ENCODE results near the gene TRAF4. TPM values are rescaled to one million over a fixed set of nuclear protein-coding genes. Genes with fewer than 3 reads are reported as not detected.

TRAF4 gene
- total and polyA plus RNA-seq, 12 donors, result 1.3 to 6.4 (median 3.8) TPM

- peak in 7 of 8 donors; percentile 30 to 86 (median 63) for ATAC-seq
- WGBS, 2 donors, result 41 to 42% methylated on average over 9 of the region's 9 CpGs
- intact Hi-C loops (cut with DNase I), result loop anchor here in 9 of 10 donors (5.0 to 10.0 kb wide), 13 partner anchors 34 to 156 kb away; partner anchors contain the start of genes FAM222B (in 4 of the 9), DHRS13 (in 3 of the 9), FLOT2 (in 3 of the 9) and ERAL1 (in 1 of the 9)
- peak; percentile 54 for DNase-seq
- peak overlapping the region in 7 of 10 donors; percentile 0 to 65 (median 42) for H3K27ac ChIP-seq
- H3K4me1 ChIP-seq, result peaks cover 2 to 36% (median 26%) of the 10 kb centered on the region in 9 donors
- H3K4me3 ChIP-seq, result no peak overlapping the region
- TF ChIP-seq CTCF (IDR thresholded peaks at IDR 0.05), result no peak
- peaks cover 0 to 63% (median 13%) of the 10 kb centered on the region in 9 donors for H3K36me3 ChIP-seq
- no peaks in the 10 kb centered on the region for H3K27me3 ChIP-seq
- H3K9me3 ChIP-seq, result no peaks in the 10 kb centered on the region
Observed at GRCh38 chr17:28760601-28761562, 17.1 kb downstream of the TRAF4 start.

- peaks cover 2 to 29% (median 26%) of the 10 kb centered on the region in 9 donors for H3K4me1 ChIP-seq
- no peak for DNase-seq
- H3K36me3 ChIP-seq, result peaks cover 0 to 57% (median 5%) of the 10 kb centered on the region in 9 donors
- no peaks in the 10 kb centered on the region for H3K27me3 ChIP-seq
- ATAC-seq, result peak in 4 of 8 donors; percentile 9 to 26 (median 20)
- peak overlapping the region in 1 of 10 donors; percentile 16 for H3K27ac ChIP-seq
- H3K9me3 ChIP-seq, result no peaks in the 10 kb centered on the region
- 89 to 95% methylated on average over 1 of the region's 1 CpG for WGBS, 2 donors
- intact Hi-C loops (cut with DNase I), result loop anchor here (2.0 to 10.0 kb wide), 14 partner anchors 36 to 154 kb away; partner anchors contain the start of genes FAM222B (in 4 of the 10), DHRS13 (in 3 of the 10), FLOT2 (in 3 of the 10) and ERAL1 (in 1 of the 10)
- no peak overlapping the region for H3K4me3 ChIP-seq
- no peak for TF ChIP-seq CTCF (IDR thresholded peaks at IDR 0.05)
Observed at GRCh38 chr17:28763137-28763799, 19.5 kb downstream of the TRAF4 start.

- peaks cover 0 to 51% (median 0%) of the 10 kb centered on the region in 9 donors for H3K36me3 ChIP-seq
- H3K27me3 ChIP-seq, result no peaks in the 10 kb centered on the region
- DNase-seq (peak in 1 of 2 donors; percentile 83), ATAC-seq (peak in 6 of 8 donors; percentile 25 to 59 (median 37))
- H3K27ac ChIP-seq, result no peak overlapping the region
- intact Hi-C loops (cut with DNase I), result loop anchor here (2.0 to 10.0 kb wide), 14 partner anchors 37 to 153 kb away; partner anchors contain the start of genes FAM222B (in 4 of the 10), DHRS13 (in 3 of the 10), FLOT2 (in 3 of the 10) and ERAL1 (in 1 of the 10)
- H3K4me3 ChIP-seq, result no peak overlapping the region
- WGBS, 2 donors, result 67 to 70% methylated on average over 5 of the region's 5 CpGs
- H3K4me1 ChIP-seq, result peaks cover 2 to 29% (median 26%) of the 10 kb centered on the region in 9 donors
- TF ChIP-seq CTCF (IDR thresholded peaks at IDR 0.05), result peak; percentile 77 to 94 (median 91)
- H3K9me3 ChIP-seq, result no peaks in the 10 kb centered on the region
Observed at GRCh38 chr17:28763804-28764266, 20.0 kb downstream of the TRAF4 start.

Measured in heart right ventricle (tissue), 16 donors.